Measurements from ENCODE around the gene PTPN23.

The PTPN23 gene

GRCh38 chr3:47416041-47416440, 35.2 kb downstream of the PTPN23 start:
- in situ Hi-C loops (cut with MboI; ENCODE audit: low sequenced_read_pairs), result no loop called here

GRCh38 chr3:47418167-47419082, 37.6 kb downstream of the PTPN23 start:
- in situ Hi-C loops (cut with MboI; ENCODE audit: low sequenced_read_pairs), result no loop called here

GRCh38 chr3:47419083-47420043, 38.5 kb downstream of the PTPN23 start:
- in situ Hi-C loops (cut with MboI; ENCODE audit: low sequenced_read_pairs), result no loop called here

GRCh38 chr3:47420044-47420430, 39.2 kb downstream of the PTPN23 start:
- in situ Hi-C loops (cut with MboI; ENCODE audit: low sequenced_read_pairs), result no loop called here

- in situ Hi-C loops (cut with MboI; ENCODE audit: low sequenced_read_pairs), result no loop called here
These were observed 40.0 kb downstream of the PTPN23 start for GRCh38 chr3:47420511-47421484.

GRCh38 chr3:47421741-47422649, 41.2 kb downstream of the PTPN23 start:
- in situ Hi-C loops (cut with MboI; ENCODE audit: low sequenced_read_pairs), result no loop called here

- in situ Hi-C loops (cut with MboI; ENCODE audit: low sequenced_read_pairs), result no loop called here
These were observed 41.9 kb downstream of the PTPN23 start for GRCh38 chr3:47422743-47423142.

GRCh38 chr3:47423548-47424145, 42.8 kb downstream of the PTPN23 start:
- in situ Hi-C loops (cut with MboI; ENCODE audit: low sequenced_read_pairs), result no loop called here

GRCh38 chr3:47424434-47425382, 43.9 kb downstream of the PTPN23 start:
- in situ Hi-C loops (cut with MboI; ENCODE audit: low sequenced_read_pairs), result no loop called here

GRCh38 chr3:47425383-47425778, 44.6 kb downstream of the PTPN23 start:
- in situ Hi-C loops (cut with MboI; ENCODE audit: low sequenced_read_pairs), result no loop called here

GRCh38 chr3:47425959-47426358, 45.1 kb downstream of the PTPN23 start:
- in situ Hi-C loops (cut with MboI; ENCODE audit: low sequenced_read_pairs), result no loop called here

- in situ Hi-C loops (cut with MboI; ENCODE audit: low sequenced_read_pairs), result no loop called here
These were observed 47.0 kb downstream of the PTPN23 start for GRCh38 chr3:47427866-47428265.

GRCh38 chr3:47428662-47429061, 47.8 kb downstream of the PTPN23 start:
- in situ Hi-C loops (cut with MboI; ENCODE audit: low sequenced_read_pairs), result no loop called here

GRCh38 chr3:47429476-47430270, 48.9 kb downstream of the PTPN23 start:
- in situ Hi-C loops (cut with MboI; ENCODE audit: low sequenced_read_pairs), result no loop called here

- in situ Hi-C loops (cut with MboI; ENCODE audit: low sequenced_read_pairs), result no loop called here
These were observed 49.8 kb downstream of the PTPN23 start for GRCh38 chr3:47430606-47431005.

GRCh38 chr3:47431225-47431624, 50.4 kb downstream of the PTPN23 start:
- in situ Hi-C loops (cut with MboI; ENCODE audit: low sequenced_read_pairs), result no loop called here

- in situ Hi-C loops (cut with MboI; ENCODE audit: low sequenced_read_pairs), result no loop called here
These were observed 51.9 kb downstream of the PTPN23 start for GRCh38 chr3:47432673-47433072.

Measured in HL-60/S4 treated with retinoic acid at 250 ng/mL for 4 days and 3 days (cell line).